ENCODE data around the gene TGFA.

Gene TGFA

DNA sequence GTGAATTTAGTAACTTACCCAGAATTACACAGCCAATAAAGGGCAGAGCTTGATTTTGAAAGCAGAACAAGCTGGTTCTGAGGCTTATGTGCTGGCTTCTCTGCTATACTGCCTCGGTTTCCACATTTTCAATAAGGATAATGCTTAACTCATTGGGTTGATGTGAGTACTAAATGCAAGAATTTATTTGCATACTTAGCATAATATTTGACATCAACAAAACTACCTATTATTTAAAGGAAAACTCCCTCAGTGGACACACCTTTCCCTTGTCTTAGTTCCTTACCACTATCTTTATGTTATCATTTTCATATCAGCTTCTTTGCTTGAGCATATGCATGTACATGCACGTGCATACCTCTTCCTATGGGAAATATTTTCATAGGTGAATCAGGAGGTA is 3.0 kb upstream of the TGFA start:
- H3K4me3 ChIP-seq (replicated peaks; ENCODE audit: low read depth, low read length) = no peak overlapping the region
- TF ChIP-seq, protein P1, sequence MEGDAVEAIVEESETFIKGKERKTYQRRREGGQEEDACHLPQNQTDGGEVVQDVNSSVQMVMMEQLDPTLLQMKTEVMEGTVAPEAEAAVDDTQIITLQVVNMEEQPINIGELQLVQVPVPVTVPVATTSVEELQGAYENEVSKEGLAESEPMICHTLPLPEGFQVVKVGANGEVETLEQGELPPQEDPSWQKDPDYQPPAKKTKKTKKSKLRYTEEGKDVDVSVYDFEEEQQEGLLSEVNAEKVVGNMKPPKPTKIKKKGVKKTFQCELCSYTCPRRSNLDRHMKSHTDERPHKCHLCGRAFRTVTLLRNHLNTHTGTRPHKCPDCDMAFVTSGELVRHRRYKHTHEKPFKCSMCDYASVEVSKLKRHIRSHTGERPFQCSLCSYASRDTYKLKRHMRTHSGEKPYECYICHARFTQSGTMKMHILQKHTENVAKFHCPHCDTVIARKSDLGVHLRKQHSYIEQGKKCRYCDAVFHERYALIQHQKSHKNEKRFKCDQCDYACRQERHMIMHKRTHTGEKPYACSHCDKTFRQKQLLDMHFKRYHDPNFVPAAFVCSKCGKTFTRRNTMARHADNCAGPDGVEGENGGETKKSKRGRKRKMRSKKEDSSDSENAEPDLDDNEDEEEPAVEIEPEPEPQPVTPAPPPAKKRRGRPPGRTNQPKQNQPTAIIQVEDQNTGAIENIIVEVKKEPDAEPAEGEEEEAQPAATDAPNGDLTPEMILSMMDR (IDR thresholded peaks at IDR 0.05; ENCODE audit: low read depth, low read length, missing control alignments) = no peak
- no peak for DNase-seq (ENCODE audit: extremely low read depth, low read depth)

DNA sequence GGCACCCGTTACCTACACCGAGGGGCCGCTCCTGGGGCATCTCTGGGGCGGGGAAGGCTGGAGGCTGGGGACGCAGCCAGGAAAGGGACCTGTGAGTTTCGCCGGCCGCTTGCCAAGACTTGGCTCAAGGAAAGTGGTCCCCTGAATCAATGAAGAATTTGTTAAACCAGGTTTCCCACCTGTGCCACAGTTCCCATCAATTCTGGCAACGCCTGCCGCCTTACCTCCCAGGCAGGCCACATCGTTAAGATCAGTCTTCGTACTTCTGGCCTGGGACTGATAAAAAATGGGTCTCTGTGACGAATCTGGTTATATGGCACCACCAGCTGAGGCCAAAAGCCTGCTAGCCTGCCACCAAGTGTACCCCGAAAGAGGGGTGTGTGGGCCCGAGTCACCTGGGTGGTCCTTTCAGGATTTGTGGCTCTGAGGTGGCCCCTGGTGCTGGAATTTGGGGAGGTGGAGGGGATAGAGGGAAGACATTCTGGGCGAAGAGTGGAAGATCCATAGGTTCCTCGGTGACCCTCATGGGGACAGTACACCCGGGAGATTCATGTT is 789 bp upstream of the TGFA start:
- no peak for DNase-seq (ENCODE audit: extremely low read depth, low read depth)
- TF ChIP-seq, protein P1 (IDR thresholded peaks at IDR 0.05; ENCODE audit: low read depth, low read length, missing control alignments) = no peak
- peak overlapping the region; percentile 32 for H3K4me3 ChIP-seq (replicated peaks; ENCODE audit: low read depth, low read length)

DNA sequence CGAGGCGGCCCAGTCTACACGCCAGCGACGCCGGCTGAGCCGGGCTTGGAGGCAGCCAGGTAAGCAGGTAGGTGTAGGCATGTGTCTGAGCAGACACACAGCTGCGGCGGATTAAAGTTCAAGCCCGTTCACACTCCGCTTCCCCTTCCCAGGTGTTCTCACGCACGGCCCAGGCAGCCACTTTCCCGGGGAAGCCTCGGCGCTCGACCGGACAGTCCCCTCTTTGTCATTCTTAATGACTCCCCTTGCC is 367 bp downstream of the TGFA start:
- DNase-seq (ENCODE audit: extremely low read depth, low read depth) = no peak

DNA sequence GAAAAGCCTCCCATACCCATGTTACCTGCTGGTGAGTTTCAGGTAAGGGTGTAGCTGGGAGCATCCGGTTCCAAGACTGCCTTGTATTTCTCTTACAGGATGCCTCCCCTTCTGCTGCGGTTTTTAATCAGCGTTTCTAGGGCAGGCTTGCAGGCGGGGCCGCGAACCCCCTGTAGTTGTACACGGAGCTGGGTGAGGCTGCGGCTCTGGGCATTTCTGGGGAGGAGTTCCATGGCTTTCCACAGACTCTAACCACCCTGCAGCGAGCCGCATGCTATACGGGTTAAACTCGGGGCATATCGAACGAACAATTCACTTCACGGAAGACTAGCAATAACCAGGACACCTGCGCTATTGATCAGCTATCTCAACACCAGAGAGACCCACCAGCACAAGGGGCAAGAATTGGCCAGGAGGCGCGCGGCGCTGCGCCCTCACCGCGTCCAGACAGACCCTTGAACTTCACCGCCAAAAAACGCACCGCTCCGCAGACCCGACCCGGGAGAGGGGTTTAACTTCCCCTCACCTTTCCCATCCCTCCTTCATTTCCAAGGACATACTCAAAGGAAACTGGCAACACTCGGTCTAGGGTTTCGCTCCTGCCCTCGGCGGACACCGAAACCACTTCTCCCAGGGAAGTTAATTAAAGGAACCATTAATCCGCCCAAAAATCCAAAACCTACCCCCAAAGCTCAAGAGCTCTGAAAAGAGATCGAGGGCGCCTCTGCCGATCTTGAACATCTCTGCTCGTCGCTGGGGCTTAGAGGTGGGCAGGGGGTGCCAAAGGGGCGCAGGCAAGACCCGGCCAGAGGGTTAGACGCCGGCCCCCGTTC is 909 bp downstream of the TGFA start:
- H3K4me3 ChIP-seq (replicated peaks; ENCODE audit: low read depth, low read length) = no peak overlapping the region
- DNase-seq (ENCODE audit: extremely low read depth, low read depth) = no peak
- TF ChIP-seq, protein P1 (IDR thresholded peaks at IDR 0.05; ENCODE audit: low read depth, low read length, missing control alignments) = no peak

More for the DNA sequence above, 367 bp downstream of the TGFA start:
- peak overlapping the region; percentile 32 for H3K4me3 ChIP-seq (replicated peaks; ENCODE audit: low read depth, low read length)
- TF ChIP-seq, protein P1 (IDR thresholded peaks at IDR 0.05; ENCODE audit: low read depth, low read length, missing control alignments) = no peak

DNA sequence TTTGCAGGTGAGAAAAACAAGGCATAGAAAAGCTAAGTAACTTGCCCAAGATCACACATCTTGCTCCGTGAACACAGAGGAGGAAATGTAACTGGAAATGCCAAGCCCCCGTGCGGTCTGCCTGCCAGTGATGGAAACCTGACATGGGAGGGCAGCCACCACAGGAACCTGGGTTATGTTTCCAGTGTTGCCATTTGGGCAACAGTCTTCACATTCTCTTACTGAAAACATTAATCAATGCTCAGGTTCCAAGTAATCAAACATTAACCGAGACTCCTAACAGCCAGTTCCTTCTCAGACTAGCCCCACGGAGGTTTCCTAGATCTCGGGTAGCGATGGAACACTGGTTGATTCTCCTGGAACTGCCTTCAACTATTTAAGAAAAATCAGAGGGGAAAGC is 2.5 kb downstream of the TGFA start:
- TF ChIP-seq, protein P1 (IDR thresholded peaks at IDR 0.05; ENCODE audit: low read depth, low read length, missing control alignments) = no peak
- DNase-seq (ENCODE audit: extremely low read depth, low read depth) = no peak
- H3K4me3 ChIP-seq (replicated peaks; ENCODE audit: low read depth, low read length) = no peak overlapping the region

DNA sequence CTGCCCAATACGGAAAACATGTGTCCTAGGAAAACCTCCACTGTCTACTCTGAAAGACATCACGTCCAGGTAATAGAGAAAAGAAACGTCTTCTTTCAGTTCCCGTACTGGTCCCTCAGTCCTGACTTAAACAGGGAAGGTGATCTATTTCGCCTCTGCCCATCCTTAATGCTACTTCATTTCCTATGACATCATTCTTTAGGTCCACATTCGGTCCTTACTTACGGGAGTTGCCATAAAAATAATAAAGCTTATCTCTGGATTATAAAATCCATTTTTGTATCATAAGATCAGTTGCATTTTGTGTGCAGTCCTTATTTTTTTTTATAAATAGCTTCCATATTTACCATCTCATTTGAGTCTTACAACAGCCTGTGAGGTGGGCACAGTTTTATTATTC is 3.7 kb downstream of the TGFA start:
- no peak for DNase-seq (ENCODE audit: extremely low read depth, low read depth)
- H3K4me3 ChIP-seq (replicated peaks; ENCODE audit: low read depth, low read length) = no peak overlapping the region
- TF ChIP-seq, protein P1 (IDR thresholded peaks at IDR 0.05; ENCODE audit: low read depth, low read length, missing control alignments) = no peak

All from HFF-Myc (cell line).